ENCODE measurements around the gene NRSN1.

The NRSN1 gene

GRCh38 chr6:24125980-24126379, at the start of gene NRSN1:
TSS of gene NRSN1 (plus strand) at chr6:24126215. CDS start at chr6:24134328, 8,113 bp downstream.
- no peak for DNase-seq (ENCODE audit: low read depth)

GRCh38 chr6:24078200-24078599, 47.8 kb upstream of the NRSN1 start:
- no peak for DNase-seq (ENCODE audit: low read depth)

- DNase-seq (ENCODE audit: low read depth), result no peak
Measured at GRCh38 chr6:24079076-24079475, 46.9 kb upstream of the NRSN1 start.

- DNase-seq (ENCODE audit: low read depth), result no peak
Measured at GRCh38 chr6:24080711-24081110, 45.3 kb upstream of the NRSN1 start.

- no peak for DNase-seq (ENCODE audit: low read depth)
Measured at GRCh38 chr6:24089736-24090135, 36.3 kb upstream of the NRSN1 start.

- no peak for DNase-seq (ENCODE audit: low read depth)
Measured at GRCh38 chr6:24092407-24092806, 33.6 kb upstream of the NRSN1 start.

GRCh38 chr6:24093381-24093780, 32.6 kb upstream of the NRSN1 start:
- no peak for DNase-seq (ENCODE audit: low read depth)

- DNase-seq (ENCODE audit: low read depth), result no peak
Measured at GRCh38 chr6:24099181-24099580, 26.8 kb upstream of the NRSN1 start.

- DNase-seq (ENCODE audit: low read depth), result no peak
Measured at GRCh38 chr6:24100024-24100769, 25.8 kb upstream of the NRSN1 start.

GRCh38 chr6:24100770-24101155, 25.3 kb upstream of the NRSN1 start:
- DNase-seq (ENCODE audit: low read depth), result no peak

- no peak for DNase-seq (ENCODE audit: low read depth)
Measured at GRCh38 chr6:24105191-24105590, 20.8 kb upstream of the NRSN1 start.

GRCh38 chr6:24106291-24106690, 19.7 kb upstream of the NRSN1 start:
- no peak for DNase-seq (ENCODE audit: low read depth)

GRCh38 chr6:24107294-24107693, 18.7 kb upstream of the NRSN1 start:
- no peak for DNase-seq (ENCODE audit: low read depth)

GRCh38 chr6:24108056-24108455, 18.0 kb upstream of the NRSN1 start:
- DNase-seq (ENCODE audit: low read depth), result no peak

- DNase-seq (ENCODE audit: low read depth), result no peak
Measured at GRCh38 chr6:24110417-24110816, 15.6 kb upstream of the NRSN1 start.

- no peak for DNase-seq (ENCODE audit: low read depth)
Measured at GRCh38 chr6:24113891-24114290, 12.1 kb upstream of the NRSN1 start.

- no peak for DNase-seq (ENCODE audit: low read depth)
Measured at GRCh38 chr6:24117021-24117420, 9.0 kb upstream of the NRSN1 start.

- no peak for DNase-seq (ENCODE audit: low read depth)
Measured at GRCh38 chr6:24122139-24122538, 3.9 kb upstream of the NRSN1 start.

GRCh38 chr6:24126586-24127192, 674 bp downstream of the NRSN1 start:
- no peak for DNase-seq (ENCODE audit: low read depth)

- DNase-seq (ENCODE audit: low read depth), result no peak
Measured at GRCh38 chr6:24127316-24127715, 1.3 kb downstream of the NRSN1 start.

GRCh38 chr6:24131751-24132150, 5.7 kb downstream of the NRSN1 start:
- DNase-seq (ENCODE audit: low read depth), result no peak

- no peak for DNase-seq (ENCODE audit: low read depth)
Measured at GRCh38 chr6:24139080-24139479, 13.1 kb downstream of the NRSN1 start.

GRCh38 chr6:24139639-24140038, 13.6 kb downstream of the NRSN1 start:
- no peak for DNase-seq (ENCODE audit: low read depth)

GRCh38 chr6:24140591-24140990, 14.6 kb downstream of the NRSN1 start:
- DNase-seq (ENCODE audit: low read depth), result no peak
